Measurements from ENCODE around the gene ZMYM1. TPM values are rescaled to one million over a fixed set of nuclear protein-coding genes. Genes with fewer than 3 reads are reported as not detected.
"Not testable (repeated sequence)": the region's sequence is repeated elsewhere in the genome, so short reads cannot be mapped to it uniquely, and the experiment has no call there.

ZMYM1 gene
- total RNA-seq, 1 donor, result 17.8 TPM

- no peak for DNase-seq (ENCODE audit: low read depth in 2 of 3, low spot score in 2 of 3)
These were observed 5.8 kb upstream of the ZMYM1 start for GRCh38 chr1:35073265-35073811.

- not testable (repeated sequence) for DNase-seq (ENCODE audit: low read depth in 2 of 3, low spot score in 2 of 3)
These were observed 2.8 kb upstream of the ZMYM1 start for GRCh38 chr1:35076426-35076825.

GRCh38 chr1:35080171-35080854, 1.1 kb downstream of the ZMYM1 start:
- DNase-seq (ENCODE audit: low read depth in 2 of 3, low spot score in 2 of 3), result no peak

GRCh38 chr1:35085421-35085820, 6.2 kb downstream of the ZMYM1 start:
- DNase-seq (ENCODE audit: low read depth in 2 of 3, low spot score in 2 of 3), result no peak

- DNase-seq (ENCODE audit: low read depth in 2 of 3, low spot score in 2 of 3), result peak in 2 of 3 donors; percentile 79 to 93
These were observed 18.0 kb downstream of the ZMYM1 start for GRCh38 chr1:35097224-35097623.

GRCh38 chr1:35111106-35111505, 31.9 kb downstream of the ZMYM1 start:
- no peak for DNase-seq (ENCODE audit: low read depth in 2 of 3, low spot score in 2 of 3)

GRCh38 chr1:35112668-35113067, 33.5 kb downstream of the ZMYM1 start:
- peak in 1 of 3 donors; percentile 42 for DNase-seq (ENCODE audit: low read depth in 2 of 3, low spot score in 2 of 3)

- no peak for DNase-seq (ENCODE audit: low read depth in 2 of 3, low spot score in 2 of 3)
These were observed 36.5 kb downstream of the ZMYM1 start for GRCh38 chr1:35115459-35116383.

GRCh38 chr1:35120458-35121133, 41.4 kb downstream of the ZMYM1 start:
- DNase-seq (ENCODE audit: low read depth in 2 of 3, low spot score in 2 of 3), result peak in 2 of 3 donors; percentile 22 to 35

GRCh38 chr1:35122311-35122710, 43.1 kb downstream of the ZMYM1 start:
- DNase-seq (ENCODE audit: low read depth in 2 of 3, low spot score in 2 of 3), result no peak

GRCh38 chr1:35126546-35126945, 47.4 kb downstream of the ZMYM1 start:
- DNase-seq (ENCODE audit: low read depth in 2 of 3, low spot score in 2 of 3), result no peak

GRCh38 chr1:35129080-35129479, 49.9 kb downstream of the ZMYM1 start:
- DNase-seq (ENCODE audit: low read depth in 2 of 3, low spot score in 2 of 3), result no peak

GRCh38 chr1:35136780-35137179, 57.6 kb downstream of the ZMYM1 start:
- no peak for DNase-seq (ENCODE audit: low read depth in 2 of 3, low spot score in 2 of 3)

- not testable (repeated sequence) for DNase-seq (ENCODE audit: low read depth in 2 of 3, low spot score in 2 of 3)
These were observed 58.4 kb downstream of the ZMYM1 start for GRCh38 chr1:35137590-35137989.

GRCh38 chr1:35142294-35142693, 63.1 kb downstream of the ZMYM1 start:
- DNase-seq (ENCODE audit: low read depth in 2 of 3, low spot score in 2 of 3), result not testable (repeated sequence)

GRCh38 chr1:35142728-35143127, 63.5 kb downstream of the ZMYM1 start:
- DNase-seq (ENCODE audit: low read depth in 2 of 3, low spot score in 2 of 3), result not testable (repeated sequence)

GRCh38 chr1:35143737-35144508, 64.7 kb downstream of the ZMYM1 start:
- no peak for DNase-seq (ENCODE audit: low read depth in 2 of 3, low spot score in 2 of 3)

- not testable (repeated sequence) for DNase-seq (ENCODE audit: low read depth in 2 of 3, low spot score in 2 of 3)
These were observed 66.8 kb downstream of the ZMYM1 start for GRCh38 chr1:35145892-35146549.

GRCh38 chr1:35151220-35151619, 72.0 kb downstream of the ZMYM1 start:
- DNase-seq (ENCODE audit: low read depth in 2 of 3, low spot score in 2 of 3), result no peak

GRCh38 chr1:35164893-35165292, 85.7 kb downstream of the ZMYM1 start:
- no peak for DNase-seq (ENCODE audit: low read depth in 2 of 3, low spot score in 2 of 3)
